Stimulated activated CD8-positive, alpha-beta memory T cell treated with anti-CD3 and anti-CD28 coated beads, Interleukin-2, amount 100 ng/mL, for 48 hours (primary cell): ENCODE results near the gene MLST8.

Experiments
- DNase-seq, 2 donors: peaks; one replicate each; pipeline ENCODE4 v3.0.0-alpha.2; 2020; ENCODE audit warnings: low read depth in 2 of 2

The MLST8 gene

GRCh38 chr16:2173366-2173765 is 31.9 kb upstream of the MLST8 start:
- DNase-seq: no peak

- DNase-seq: no peak
Measured at GRCh38 chr16:2173916-2174315, 31.3 kb upstream of the MLST8 start.

- DNase-seq: no peak
Measured at GRCh38 chr16:2174396-2175131, 30.7 kb upstream of the MLST8 start.

- no peak for DNase-seq
Measured at GRCh38 chr16:2175454-2175853, 29.8 kb upstream of the MLST8 start.

GRCh38 chr16:2176047-2176446 is 29.2 kb upstream of the MLST8 start:
- DNase-seq: no peak

GRCh38 chr16:2177101-2177500 is 28.2 kb upstream of the MLST8 start:
- DNase-seq: no peak

GRCh38 chr16:2177561-2177960 is 27.7 kb upstream of the MLST8 start:
- no peak for DNase-seq

- peak in 1 of 2 donors; percentile 26 for DNase-seq
Measured at GRCh38 chr16:2178321-2179106, 26.7 kb upstream of the MLST8 start.

GRCh38 chr16:2179107-2179501 is 26.1 kb upstream of the MLST8 start:
- DNase-seq: no peak

- no peak for DNase-seq
Measured at GRCh38 chr16:2179576-2179975, 25.7 kb upstream of the MLST8 start.

- DNase-seq: no peak
Measured at GRCh38 chr16:2180461-2180860, 24.8 kb upstream of the MLST8 start.

GRCh38 chr16:2180962-2181923 is 24.0 kb upstream of the MLST8 start:
- no peak for DNase-seq

- DNase-seq: no peak
Measured at GRCh38 chr16:2181952-2182351, 23.3 kb upstream of the MLST8 start.

GRCh38 chr16:2183671-2184070 is 21.6 kb upstream of the MLST8 start:
- no peak for DNase-seq

GRCh38 chr16:2184346-2184745 is 20.9 kb upstream of the MLST8 start:
- no peak for DNase-seq

GRCh38 chr16:2184962-2185361 is 20.3 kb upstream of the MLST8 start:
- no peak for DNase-seq

- DNase-seq: no peak
Measured at GRCh38 chr16:2186064-2186463, 19.2 kb upstream of the MLST8 start.

- DNase-seq: no peak
Measured at GRCh38 chr16:2186505-2186904, 18.7 kb upstream of the MLST8 start.

- no peak for DNase-seq
Measured at GRCh38 chr16:2187212-2187611, 18.0 kb upstream of the MLST8 start.

- no peak for DNase-seq
Measured at GRCh38 chr16:2188395-2188794, 16.9 kb upstream of the MLST8 start.

GRCh38 chr16:2189252-2189893 is 15.9 kb upstream of the MLST8 start:
- no peak for DNase-seq
